Psoas muscle (tissue), 8 donors: Measurements from ENCODE around the gene IL18BP. TPM values are rescaled to one million over a fixed set of nuclear protein-coding genes. Genes with fewer than 3 reads are reported as not detected.

Experiments used
- ATAC-seq, 4 donors: fragments of 200-7000 bp; cut with Tn5 transposase; one replicate each; pipeline ENCODE4 v1.9.1; 2020; ENCODE audit warnings: moderate library complexity in 3 of 4, mild to moderate bottlenecking in 2 of 4
- DNase-seq, 2 donors: peaks; one replicate each; pipeline ENCODE4 v3.0.0-alpha.2; 2020
- H3K27ac ChIP-seq: fragments of 200-600 bp; one replicate; pipeline ENCODE4 v1.8.0; 2022
- H3K27me3 ChIP-seq, 3 donors: fragments of 200-600 bp in 1 of 3; one replicate each; pipeline versions ENCODE4 v1.6.1 to v1.8.0; 2013 to 2022; ENCODE audit warnings: low read length in 2 of 3, mild to moderate bottlenecking in 2 of 3, moderate library complexity in 1 of 3; ENCODE audit not compliant: insufficient read depth in 3 of 3
- H3K36me3 ChIP-seq, 2 donors: fragments of 200-600 bp in 1 of 2; one replicate each; pipeline versions ENCODE4 v1.6.1 to v1.8.0; 2013 to 2022; ENCODE audit warnings: low read depth in 1 of 2, mild to moderate bottlenecking in 1 of 2, moderate library complexity in 1 of 2; ENCODE audit not compliant: insufficient read depth in 1 of 2
- H3K4me1 ChIP-seq: fragments of 200-600 bp; one replicate; pipeline ENCODE4 v1.8.0; 2022
- H3K4me3 ChIP-seq: fragments of 200-600 bp; one replicate; pipeline ENCODE4 v1.8.0; 2022; ENCODE audit warnings: mild to moderate bottlenecking
- H3K9me3 ChIP-seq: fragments of 200-600 bp; one replicate; pipeline ENCODE4 v1.8.0; 2022
- WGBS, 3 donors: extraction: QIAGEN DNeasy Blood & Tissue Kit; methylation state at CpG; one replicate each; pipeline versions ENCODE4 v1.1.6 to v1.1.7; 2013; 5-methylcytosine and 5-hydroxymethylcytosine counted together
- intact Hi-C, 2 donors: fragments of 100-400 bp; cut with DNase I; formaldehyde crosslinking; loops; one replicate each; pipeline versions ENCODE4 v1.11.0 to v1.14.2; 2022
- polyA plus RNA-seq, 3 donors: library from polyadenylated mRNA; stranded (reverse); fragments of 200-250 nt; gene quantifications; one replicate each; pipeline ENCODE4 v1.2.3, GENCODE V29; 2013
- total RNA-seq, 4 donors: library from RNA; stranded (reverse); fragmentation: NEBNext Ultra II Directional in 2 of 4; extraction: Animal tissue kit (Norgen Biotek cat#: 25700) in 2 of 4; gene quantifications; one replicate each; pipeline versions ENCODE4 v1.2.1 to v1.2.4, GENCODE V29; 2021 to 2023
- TF ChIP-seq, protein P1 (sequence below): fragments of 200-600 bp; IDR thresholded peaks from one replicate; pipeline ENCODE4 v1.8.0; 2022; ENCODE audit warnings: antibody characterized with exemption
- donor health status: healthy with polysubstance abuse.
- donor health status: DM: no; HTN: no; CAD: no; lungs with moderate emphysema.
- donor health status: Bipolar disorder and iron deficiency.
- donor health status: healthy.
- donor health status: DM: yes; HTN: yes; CAD: no.
- donor health status: DM: no; HTN: no; CAD: no.
- donor health status: DM: no; HTN: no; CAD: no.
- donor health status: DM: yes; HTN: yes; CAD: no.

The IL18BP gene
- total and polyA plus RNA-seq, 7 donors: 1.5 to 4.4 (median 2.9) TPM

DNA sequence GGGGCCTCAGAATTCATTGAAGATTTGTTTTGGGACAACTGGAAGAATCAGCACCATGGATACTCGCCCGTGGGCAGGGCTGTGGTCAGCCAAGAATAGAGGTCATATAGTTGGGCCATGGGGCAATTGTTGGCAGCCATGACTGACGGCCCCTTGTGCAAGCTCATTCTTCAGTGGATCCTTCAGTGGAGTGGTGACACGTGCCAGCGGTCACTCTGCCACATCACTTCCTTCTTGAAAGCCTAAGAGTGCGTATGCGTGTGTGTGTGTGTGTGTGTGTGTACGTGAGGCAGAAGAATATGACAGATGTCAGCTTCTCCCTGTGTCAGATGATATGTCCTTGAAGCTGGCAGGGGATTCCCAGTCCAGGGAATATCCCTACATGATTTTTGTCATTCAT lies 1.8 kb upstream of the IL18BP start:
- Histone ChIP-seq H3K9me3 (no peaks in the 10 kb centered on the region), H3K27ac (peak overlapping the region; percentile 67), H3K27me3 (no peaks in the 10 kb centered on the region), H3K36me3 (peaks cover 0 to 36% of the 10 kb centered on the region in 2 donors), H3K4me1 (peaks cover 5% of the 10 kb centered on the region), H3K4me3 (no peak overlapping the region)
- peak; percentile 65 to 82 (median 70) for ATAC-seq
- DNase-seq: peak; percentile 69 to 78
- 44 to 60% (median 52%) methylated on average over 8 of the region's 8 CpGs for WGBS, 3 donors
- intact Hi-C loops: no loop called here
- TF ChIP-seq, protein P1, sequence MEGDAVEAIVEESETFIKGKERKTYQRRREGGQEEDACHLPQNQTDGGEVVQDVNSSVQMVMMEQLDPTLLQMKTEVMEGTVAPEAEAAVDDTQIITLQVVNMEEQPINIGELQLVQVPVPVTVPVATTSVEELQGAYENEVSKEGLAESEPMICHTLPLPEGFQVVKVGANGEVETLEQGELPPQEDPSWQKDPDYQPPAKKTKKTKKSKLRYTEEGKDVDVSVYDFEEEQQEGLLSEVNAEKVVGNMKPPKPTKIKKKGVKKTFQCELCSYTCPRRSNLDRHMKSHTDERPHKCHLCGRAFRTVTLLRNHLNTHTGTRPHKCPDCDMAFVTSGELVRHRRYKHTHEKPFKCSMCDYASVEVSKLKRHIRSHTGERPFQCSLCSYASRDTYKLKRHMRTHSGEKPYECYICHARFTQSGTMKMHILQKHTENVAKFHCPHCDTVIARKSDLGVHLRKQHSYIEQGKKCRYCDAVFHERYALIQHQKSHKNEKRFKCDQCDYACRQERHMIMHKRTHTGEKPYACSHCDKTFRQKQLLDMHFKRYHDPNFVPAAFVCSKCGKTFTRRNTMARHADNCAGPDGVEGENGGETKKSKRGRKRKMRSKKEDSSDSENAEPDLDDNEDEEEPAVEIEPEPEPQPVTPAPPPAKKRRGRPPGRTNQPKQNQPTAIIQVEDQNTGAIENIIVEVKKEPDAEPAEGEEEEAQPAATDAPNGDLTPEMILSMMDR: no peak

DNA sequence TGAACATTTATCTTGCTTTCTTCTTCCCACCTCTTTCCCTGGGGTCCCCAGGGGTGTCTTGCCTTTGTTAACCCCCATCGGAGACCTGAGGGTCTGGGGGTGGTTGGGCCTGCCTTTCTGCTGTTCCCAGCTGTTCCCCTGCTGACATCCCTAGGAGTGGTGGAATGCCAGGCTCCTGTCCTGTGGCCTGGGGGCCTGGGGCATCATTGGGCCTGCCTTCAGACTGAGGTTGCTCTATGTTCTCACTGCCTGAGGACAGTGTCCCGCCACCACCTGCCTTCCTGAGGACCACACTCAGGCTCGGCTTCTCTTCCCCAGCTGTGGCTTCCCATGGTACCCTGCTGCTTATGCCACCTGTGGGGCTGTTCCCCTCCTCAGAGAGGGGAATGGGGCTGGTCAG lies 1.1 kb upstream of the IL18BP start:
- Histone ChIP-seq H3K36me3 (peaks cover 0 to 38% of the 10 kb centered on the region in 2 donors), H3K4me3 (no peak overlapping the region), H3K27me3 (no peaks in the 10 kb centered on the region), H3K4me1 (peaks cover 5% of the 10 kb centered on the region), H3K9me3 (no peaks in the 10 kb centered on the region), H3K27ac (peak overlapping the region; percentile 67)
- WGBS, 3 donors: 91 to 94% (median 94%) methylated on average over 3 of the region's 3 CpGs
- no peak for DNase-seq
- no peak for ATAC-seq
- TF ChIP-seq, protein P1: no peak
- intact Hi-C loops: no loop called here

GRCh38 chr11:71998061-71998460 lies 648 bp upstream of the IL18BP start:
- 89 to 98% (median 91%) methylated on average over 2 of the region's 2 CpGs for WGBS, 3 donors
- intact Hi-C loops: no loop called here
- Histone ChIP-seq H3K27me3 (no peaks in the 10 kb centered on the region), H3K4me3 (no peak overlapping the region), H3K36me3 (peaks cover 0 to 42% of the 10 kb centered on the region in 2 donors), H3K27ac (no peak overlapping the region), H3K4me1 (peaks cover 5% of the 10 kb centered on the region), H3K9me3 (no peaks in the 10 kb centered on the region)
- TF ChIP-seq, protein P1: no peak
- no peak for ATAC-seq
- DNase-seq: no peak

DNA sequence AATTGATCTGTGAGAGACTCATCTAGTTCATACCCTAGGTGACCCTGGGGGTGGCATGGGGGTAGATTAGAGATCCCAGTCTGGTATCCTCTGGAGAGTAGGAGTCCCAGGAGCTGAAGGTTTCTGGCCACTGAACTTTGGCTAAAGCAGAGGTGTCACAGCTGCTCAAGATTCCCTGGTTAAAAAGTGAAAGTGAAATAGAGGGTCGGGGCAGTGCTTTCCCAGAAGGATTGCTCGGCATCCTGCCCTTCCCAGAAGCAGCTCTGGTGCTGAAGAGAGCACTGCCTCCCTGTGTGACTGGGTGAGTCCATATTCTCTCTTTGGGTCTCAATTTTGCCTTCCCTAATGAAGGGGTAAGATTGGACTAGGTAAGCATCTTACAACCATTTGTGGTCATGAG lies 653 bp downstream of the IL18BP start:
- peak overlapping the region; percentile 41 for H3K4me3 ChIP-seq
- no peak for ATAC-seq
- no peaks in the 10 kb centered on the region for H3K27me3 ChIP-seq
- WGBS, 3 donors: 17 to 37% (median 24%) methylated on average over 2 of the region's 2 CpGs
- peak overlapping the region; percentile 47 for H3K27ac ChIP-seq
- peaks cover 5% of the 10 kb centered on the region for H3K4me1 ChIP-seq
- peaks cover 3 to 54% of the 10 kb centered on the region in 2 donors for H3K36me3 ChIP-seq
- intact Hi-C loops: no loop called here
- TF ChIP-seq, protein P1: no peak
- no peaks in the 10 kb centered on the region for H3K9me3 ChIP-seq
- no peak for DNase-seq

DNA sequence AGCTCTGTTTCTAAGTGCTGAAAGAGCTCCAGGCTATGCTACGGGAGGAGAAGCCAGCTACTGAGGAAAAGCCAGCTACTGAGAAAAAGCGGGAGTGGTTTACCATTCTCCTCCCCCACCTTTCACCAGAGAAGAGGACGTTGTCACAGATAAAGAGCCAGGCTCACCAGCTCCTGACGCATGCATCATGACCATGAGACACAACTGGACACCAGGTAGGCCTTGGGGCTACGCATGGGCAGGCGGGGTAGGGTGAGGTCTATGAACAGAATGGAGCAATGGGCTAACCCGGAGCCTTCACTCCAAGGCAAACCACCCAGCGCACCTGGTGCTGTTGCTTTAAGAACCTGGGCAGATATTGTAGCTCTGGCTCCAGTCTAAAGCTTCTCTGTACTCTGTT lies 1.1 kb downstream of the IL18BP start:
- intact Hi-C loops: no loop called here
- H3K36me3 ChIP-seq: peaks cover 5 to 54% of the 10 kb centered on the region in 2 donors
- TF ChIP-seq, protein P1: no peak
- 58 to 76% (median 65%) methylated on average over 8 of the region's 8 CpGs for WGBS, 3 donors
- no peaks in the 10 kb centered on the region for H3K27me3 ChIP-seq
- peak overlapping the region; percentile 41 for H3K4me3 ChIP-seq
- H3K9me3 ChIP-seq: no peaks in the 10 kb centered on the region
- H3K4me1 ChIP-seq: peaks cover 5% of the 10 kb centered on the region
- ATAC-seq (no peak), DNase-seq (no peak)
- peak overlapping the region; percentile 37 for H3K27ac ChIP-seq
